ENCODE data around the gene IQCM.

The IQCM gene

GRCh38 chr4:149815743-149816142 is at the start of gene IQCM:
TSS of gene IQCM (minus strand) at chr4:149815843. CDS start at chr4:149742691, 73,152 bp downstream.
- no peak for DNase-seq (ENCODE audit: low spot score)

GRCh38 chr4:149857446-149857845 is 41.8 kb upstream of the IQCM start:
- no peak for DNase-seq (ENCODE audit: low spot score)

- no peak for DNase-seq (ENCODE audit: low spot score)
These were observed 30.1 kb upstream of the IQCM start for GRCh38 chr4:149845743-149846142.

GRCh38 chr4:149841686-149842085 is 26.0 kb upstream of the IQCM start:
- no peak for DNase-seq (ENCODE audit: low spot score)

GRCh38 chr4:149838036-149838435 is 22.4 kb upstream of the IQCM start:
- no peak for DNase-seq (ENCODE audit: low spot score)

- DNase-seq (ENCODE audit: low spot score): peak; percentile 18
These were observed 20.9 kb upstream of the IQCM start for GRCh38 chr4:149836546-149836945.

- no peak for DNase-seq (ENCODE audit: low spot score)
These were observed 19.6 kb upstream of the IQCM start for GRCh38 chr4:149835280-149835679.

GRCh38 chr4:149831656-149832208 is 16.1 kb upstream of the IQCM start:
- DNase-seq (ENCODE audit: low spot score): no peak

GRCh38 chr4:149830823-149831222 is 15.2 kb upstream of the IQCM start:
- DNase-seq (ENCODE audit: low spot score): no peak

GRCh38 chr4:149825336-149825735 is 9.7 kb upstream of the IQCM start:
- DNase-seq (ENCODE audit: low spot score): no peak

- peak; percentile 47 for DNase-seq (ENCODE audit: low spot score)
These were observed 8.2 kb upstream of the IQCM start for GRCh38 chr4:149823769-149824221.

- no peak for DNase-seq (ENCODE audit: low spot score)
These were observed 14.2 kb downstream of the IQCM start for GRCh38 chr4:149801416-149801815.

GRCh38 chr4:149799546-149799945 is 16.1 kb downstream of the IQCM start:
- DNase-seq (ENCODE audit: low spot score): no peak

GRCh38 chr4:149796381-149796780 is 19.3 kb downstream of the IQCM start:
- DNase-seq (ENCODE audit: low spot score): no peak

GRCh38 chr4:149795256-149795655 is 20.4 kb downstream of the IQCM start:
- DNase-seq (ENCODE audit: low spot score): no peak

GRCh38 chr4:149794352-149794751 is 21.3 kb downstream of the IQCM start:
- DNase-seq (ENCODE audit: low spot score): no peak

- no peak for DNase-seq (ENCODE audit: low spot score)
These were observed 22.2 kb downstream of the IQCM start for GRCh38 chr4:149793459-149793858.

GRCh38 chr4:149791851-149792250 is 23.8 kb downstream of the IQCM start:
- no peak for DNase-seq (ENCODE audit: low spot score)

GRCh38 chr4:149790172-149790907 is 25.3 kb downstream of the IQCM start:
- no peak for DNase-seq (ENCODE audit: low spot score)

- no peak for DNase-seq (ENCODE audit: low spot score)
These were observed 27.3 kb downstream of the IQCM start for GRCh38 chr4:149788300-149788699.

GRCh38 chr4:149785696-149786431 is 29.8 kb downstream of the IQCM start:
- no peak for DNase-seq (ENCODE audit: low spot score)

- DNase-seq (ENCODE audit: low spot score): no peak
These were observed 31.6 kb downstream of the IQCM start for GRCh38 chr4:149784018-149784417.

GRCh38 chr4:149781150-149781549 is 34.5 kb downstream of the IQCM start:
- no peak for DNase-seq (ENCODE audit: low spot score)

Measured in AG08396 (cell line).